CD1c-positive myeloid dendritic cell (primary cell): ENCODE results near the gene MAPK12.

Experiments
- DNase-seq: peaks from one replicate; pipeline ENCODE4 v3.0.0-alpha.2; 2016; ENCODE audit errors: extremely low spot score

The MAPK12 gene

GRCh38 chr22:50299785-50300619 is 38.5 kb upstream of the MAPK12 start:
- no peak for DNase-seq

- DNase-seq = no peak
Observed at GRCh38 chr22:50298937-50299784, 37.7 kb upstream of the MAPK12 start.

GRCh38 chr22:50298266-50298637 is 36.8 kb upstream of the MAPK12 start:
- DNase-seq = no peak

GRCh38 chr22:50297510-50298265 is 36.2 kb upstream of the MAPK12 start:
- no peak for DNase-seq

GRCh38 chr22:50296658-50297490 is 35.4 kb upstream of the MAPK12 start:
- no peak for DNase-seq

GRCh38 chr22:50294319-50294656 is 32.8 kb upstream of the MAPK12 start:
- no peak for DNase-seq

GRCh38 chr22:50293441-50294318 is 32.2 kb upstream of the MAPK12 start:
- DNase-seq = peak; percentile 48

GRCh38 chr22:50292643-50293440 is 31.4 kb upstream of the MAPK12 start:
- peak; percentile 15 for DNase-seq

GRCh38 chr22:50289942-50290630 is 28.6 kb upstream of the MAPK12 start:
- DNase-seq = no peak

- no peak for DNase-seq
Observed at GRCh38 chr22:50289151-50289941, 27.9 kb upstream of the MAPK12 start.

- no peak for DNase-seq
Observed at GRCh38 chr22:50287731-50288130, 26.2 kb upstream of the MAPK12 start.

- DNase-seq = no peak
Observed at GRCh38 chr22:50286701-50287318, 25.3 kb upstream of the MAPK12 start.

GRCh38 chr22:50286275-50286674 is 24.8 kb upstream of the MAPK12 start:
- DNase-seq = no peak

- DNase-seq = no peak
Observed at GRCh38 chr22:50285568-50286229, 24.2 kb upstream of the MAPK12 start.

- no peak for DNase-seq
Observed at GRCh38 chr22:50284479-50284878, 23.0 kb upstream of the MAPK12 start.

- no peak for DNase-seq
Observed at GRCh38 chr22:50283821-50284220, 22.3 kb upstream of the MAPK12 start.
